ENCODE results near the gene PDLIM7. TPM values are rescaled to one million over a fixed set of nuclear protein-coding genes. Genes with fewer than 3 reads are reported as not detected.

The PDLIM7 gene
- total and polyA plus RNA-seq, 2 of the 8 experiments (the other 6 are each of a cell fraction or from before 2014, with no cell fraction given), result 67.3 to 94.2 TPM

DNA sequence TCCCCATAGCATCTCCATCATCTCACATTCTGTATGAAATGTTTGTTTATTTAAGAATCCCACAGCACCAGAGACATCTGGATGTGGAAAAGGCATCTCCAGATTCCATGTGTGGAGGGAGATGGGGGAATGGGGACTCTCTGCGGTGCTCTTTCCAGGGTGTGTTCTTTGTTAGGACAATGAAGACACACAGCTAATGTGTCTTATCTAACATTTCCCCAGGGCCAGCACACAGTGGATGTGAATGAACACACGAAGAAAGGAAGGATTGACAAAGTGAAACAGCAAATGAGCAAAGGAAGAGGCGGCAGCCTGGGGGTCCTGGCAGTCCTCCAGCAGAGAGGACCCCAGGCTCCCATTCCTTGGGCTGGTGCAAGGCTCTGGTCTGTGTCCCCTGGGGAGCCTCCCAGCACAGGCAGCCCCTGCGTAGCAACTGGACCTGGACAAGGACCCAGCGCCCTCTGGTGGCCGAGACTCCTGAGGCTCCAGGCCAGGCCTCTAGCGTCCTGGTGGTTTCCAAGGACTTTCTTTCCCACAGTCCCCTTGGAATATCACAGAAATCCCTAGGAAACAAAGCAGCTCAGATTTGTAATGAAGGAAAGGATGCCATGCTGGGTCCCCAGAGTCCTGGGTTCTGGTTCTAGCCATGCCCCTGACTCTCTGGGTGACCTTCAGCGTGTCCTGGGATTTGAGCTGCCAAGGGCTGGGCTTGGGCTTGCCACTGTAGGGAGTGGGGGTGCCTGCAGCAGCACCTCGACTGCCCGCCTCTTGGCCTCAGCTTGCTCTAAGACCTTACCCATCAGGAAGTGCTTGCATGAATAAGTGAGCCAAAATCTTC lies 3.5 kb upstream of the PDLIM7 start:
- no peak overlapping the region for H3K4ac ChIP-seq (replicated peaks; ENCODE audit: insufficient read length, low read depth, low read length)
- H3K79me2 ChIP-seq (ENCODE audit: control insufficient read depth in 1 of 2, insufficient read depth in 2 of 2, low read length in 2 of 2), result 0 out of 4 replicates have a peak, but pooled peaks cover 0 to 4% of the 10 kb centered on the region in 2 experiments
- no peaks in the 10 kb centered on the region for H3K79me1 ChIP-seq (ENCODE audit: low read depth, low read length)
- peaks cover 0 to 8% (median 1%) of the 10 kb centered on the region in 4 experiments; a peak in 2 of 8 replicates for H3K36me3 ChIP-seq (ENCODE audit: control insufficient read depth in 2 of 4, insufficient read depth in 4 of 4, low read length in 3 of 4)
- H3K4me3 ChIP-seq (ENCODE audit: extremely low read depth in 1 of 4, insufficient read depth in 2 of 4, low read depth in 3 of 4, low read length in 4 of 4), result no peak overlapping the region
- no peak overlapping the region; the same call in 1 of the 2 replicates for H2BK15ac ChIP-seq (ENCODE audit: low read length)
- H3K4me1 ChIP-seq (replicated peaks in 1 of 4; ENCODE audit: control insufficient read depth in 3 of 4, insufficient read depth in 4 of 4, low read length in 3 of 4), result peaks cover 0 to 16% (median 13%) of the 10 kb centered on the region in 4 experiments; a peak in 6 of 7 replicates
- peaks cover 2 to 12% (median 11%) of the 10 kb centered on the region in 4 experiments; a peak in 6 of 7 replicates for H3K27me3 ChIP-seq (replicated peaks in 1 of 4; ENCODE audit: control insufficient read depth in 3 of 4, extremely low read depth in 1 of 4, insufficient read depth in 3 of 4, low read length in 3 of 4)
- H3K23ac ChIP-seq (ENCODE audit: insufficient read length), result no peak overlapping the region
- peak; percentile 50 for FAIRE-seq
- CTCF ChIA-PET (ENCODE audit: partially characterized antibody), result interaction anchor here (0.7 to 20.8 kb wide), 37 partner anchors 9 to 843 kb away, joined by 3 to 306 read pairs (median 5); partner anchors contain the start of genes DBN1, DDX41, DOK3 and PFN3
- H3K9me3 ChIP-seq (ENCODE audit: insufficient read depth in 2 of 2, low read depth in 1 of 2, low read length in 1 of 2), result no peaks in the 10 kb centered on the region
- no peak overlapping the region for H4K8ac ChIP-seq (ENCODE audit: extremely low read depth, insufficient read depth, low read length)
- H2BK120ac ChIP-seq (replicated peaks; ENCODE audit: low read depth, low read length), result no peak overlapping the region
- no peaks in the 10 kb centered on the region for H4K20me1 ChIP-seq (replicated peaks in 1 of 2; ENCODE audit: control insufficient read depth in 1 of 2, insufficient read depth in 2 of 2, low read length in 2 of 2)
- H3K27ac ChIP-seq (ENCODE audit: low read depth, low read length), result no peak overlapping the region
- 0 out of 4 replicates have a peak overlapping the region, but pooled peaks of 1 of the 2 experiments have one; percentile 5 for H3K4me2 ChIP-seq (ENCODE audit: insufficient read depth in 1 of 2, low read depth in 2 of 2, low read length in 2 of 2)
- 30% methylated on average over 10 of the region's 10 CpGs; no CpG with 5 or more reads in 1 of the 2 experiments for WGBS, 2 experiments (ENCODE audit: extremely low coverage in 1 of 2, insufficient coverage in 1 of 2, insufficient read length in 1 of 2, insufficient replicate concordance in 2 of 2, low coverage in 1 of 2, low lambda C conversion rate in 2 of 2, missing lambda C conversion rate in 1 of 2)
- H2BK12ac ChIP-seq (ENCODE audit: low read depth, low read length), result no peak overlapping the region
- H3K23me2 ChIP-seq (ENCODE audit: low read depth, low read length), result peaks cover 10% of the 10 kb centered on the region
- H2AFZ ChIP-seq (ENCODE audit: low read length), result peak overlapping the region; percentile 75
- H2BK5ac ChIP-seq (ENCODE audit: low read depth, low read length), result no peak overlapping the region
- DNase-seq (ENCODE audit: low read depth in 1 of 2, low spot score in 2 of 2), result peak in 1 of 2 experiments; percentile 99
- H2BK20ac ChIP-seq (ENCODE audit: low read length), result no peak overlapping the region; the same call in 1 of the 2 replicates
- H3K56ac ChIP-seq (replicated peaks; ENCODE audit: insufficient read length, low read depth, low read length), result no peak overlapping the region
- H4K5ac ChIP-seq (ENCODE audit: insufficient read length, low read depth, low read length), result peak overlapping the region; percentile 9
- H4K91ac ChIP-seq (replicated peaks; ENCODE audit: insufficient read length, low read length), result no peak overlapping the region
- H3K18ac ChIP-seq (ENCODE audit: extremely low read depth, low read length), result peak overlapping the region; percentile 3; the same call in 1 of the 2 replicates
- H3K14ac ChIP-seq (ENCODE audit: insufficient read length), result no peak overlapping the region
- POLR2A ChIA-PET (ENCODE audit: partially characterized antibody), result interaction anchor here (0.9 to 67.5 kb wide), 6 partner anchors 15 to 192 kb away, joined by 3 to 3349 read pairs (median 6); partner anchors contain the start of genes DBN1, DDX41, DOK3 and PDLIM7
- no peak overlapping the region; a peak in 1 of 7 replicates for H3K9ac ChIP-seq (replicated peaks in 1 of 4; ENCODE audit: extremely low read depth in 1 of 4, low read depth in 3 of 4, low read length in 3 of 4)
- no peak overlapping the region for H2AK5ac ChIP-seq (ENCODE audit: low read depth, low read length)
- TF ChIP-seq TEAD4 (IDR thresholded peaks at IDR 0.05; ENCODE audit: low read depth, low read length) (no peak), SUZ12 (IDR thresholded peaks at IDR 0.05; ENCODE audit: low read length) (no peak), CHD1 (IDR thresholded peaks at IDR 0.05; ENCODE audit: low read depth, low read length) (no peak), KDM1A (IDR thresholded peaks at IDR 0.05; ENCODE audit: borderline replicate concordance, low read length) (no peak), ZNF274 (IDR thresholded peaks at IDR 0.05; ENCODE audit: borderline replicate concordance, extremely low read depth, low read length) (no peak), EZH2 (IDR thresholded peaks at IDR 0.05; ENCODE audit: low read depth, low read length, severe bottlenecking) (no peak), POU5F1 (IDR thresholded peaks at IDR 0.05; ENCODE audit: low read depth, low read length) (no peak), SIX5 (IDR thresholded peaks at IDR 0.05; ENCODE audit: low read depth, low read length) (no peak), RXRA (IDR thresholded peaks at IDR 0.05; ENCODE audit: insufficient read depth, low read depth, low read length) (no peak)
- TF ChIP-seq, protein P1, sequence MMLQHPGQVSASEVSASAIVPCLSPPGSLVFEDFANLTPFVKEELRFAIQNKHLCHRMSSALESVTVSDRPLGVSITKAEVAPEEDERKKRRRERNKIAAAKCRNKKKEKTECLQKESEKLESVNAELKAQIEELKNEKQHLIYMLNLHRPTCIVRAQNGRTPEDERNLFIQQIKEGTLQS (IDR thresholded peaks at IDR 0.05; ENCODE audit: insufficient read depth, low read depth, low read length), result no peak

Measured in H1 (cell line).